Pancreas (tissue), 10 donors: ENCODE results near the gene CASP8. TPM values are rescaled to one million over a fixed set of nuclear protein-coding genes. Genes with fewer than 3 reads are reported as not detected.

ENCODE experiments used
- ATAC-seq, 4 donors: fragments of 200-7000 bp; cut with Tn5 transposase; one replicate each; pipeline versions ENCODE4 v1.8.0 to v1.9.1; 2020; ENCODE audit warnings: mild to moderate bottlenecking in 4 of 4, moderate library complexity in 4 of 4
- DNase-seq, 6 donors: peaks; one replicate each; pipeline ENCODE4 v3.0.0-alpha.2; 2020
- FAIRE-seq: peaks from 2 replicates; lab custom pipeline; 2012; peaks lifted over from hg19 to GRCh38; lab: Jason Lieb, UNC
- H3K27ac ChIP-seq, 4 donors: fragments of 200-600 bp; sonication (generic); 1 replicate in 3 of 4; 2 replicates in 1 of 4; pipeline versions ENCODE4 v1.5.0 to v1.8.0; 2020
- H3K27me3 ChIP-seq, 4 donors: fragments of 200-600 bp; one replicate each; pipeline ENCODE4 v1.8.0; 2021
- H3K36me3 ChIP-seq, 3 donors: fragments of 200-600 bp; sonication (generic) in 1 of 3; one replicate each; pipeline versions ENCODE4 v1.5.0 to v1.8.0; 2020 to 2021
- H3K4me1 ChIP-seq, 3 donors: fragments of 200-600 bp; one replicate each; pipeline ENCODE4 v1.8.0; 2021
- H3K4me3 ChIP-seq, 4 donors: fragments of 200-600 bp; sonication (generic) in 2 of 4; one replicate each; pipeline versions ENCODE4 v1.5.0 to v1.8.0; 2020 to 2021
- H3K9me3 ChIP-seq, 4 donors: fragments of 200-600 bp; one replicate each; pipeline ENCODE4 v1.8.0; 2021
- CTCF ChIP-seq, 4 donors: fragments of 200-600 bp; sonication (generic) in 3 of 4; IDR thresholded peaks; one replicate each; pipeline versions ENCODE4 v1.5.0 to v1.8.0; 2021; ENCODE audit warnings: antibody characterized with exemption in 4 of 4
- WGBS, 2 donors: extraction: QIAGEN DNeasy Blood & Tissue Kit; methylation state at CpG; one replicate each; pipeline ENCODE4 v1.1.7; 2013; 5-methylcytosine and 5-hydroxymethylcytosine counted together
- intact Hi-C, 3 donors: fragments of 100-400 bp; cut with DNase I; formaldehyde crosslinking; loops; one replicate each; pipeline versions ENCODE4 v1.11.1 to v1.14.2; 2022
- polyA plus RNA-seq, 2 donors: library from polyadenylated mRNA; stranded (reverse); fragments of 200-250 nt; gene quantifications; one replicate each; pipeline ENCODE4 v1.2.3, GENCODE V29; 2013
- total RNA-seq, 6 donors: library from RNA; stranded (reverse); fragmentation: NEBNext Ultra II Directional in 4 of 6; extraction: Animal tissue kit (Norgen Biotek cat#: 25700) in 4 of 6; gene quantifications; one replicate each; pipeline versions ENCODE4 v1.2.1 to v1.2.4, GENCODE V29; 2021 to 2023
- donor health status: healthy with polysubstance abuse.
- donor health status: DM: no; HTN: no; CAD: no; lungs with moderate emphysema.
- donor health status: DM: no; HTN: no; CAD: no.
- donor health status: control.
- donor health status: control.
- donor health status: Bipolar disorder and iron deficiency.
- donor health status: DM: yes; HTN: yes; CAD: no.
- donor health status: DM: no; HTN: no; CAD: no.
- donor health status: DM: no; HTN: no; CAD: no.
- donor health status: DM: yes; HTN: yes; CAD: no.

The CASP8 gene
- total and polyA plus RNA-seq, 8 donors: 4.5 to 13.5 (median 8.1) TPM

GRCh38 chr2:201273330-201273983, 13.1 kb downstream of the CASP8 start:
- Histone ChIP-seq H3K9me3 (no peaks in the 10 kb centered on the region), H3K27me3 (no peaks in the 10 kb centered on the region), H3K36me3 (peaks cover 0 to 21% (median 8%) of the 10 kb centered on the region in 3 donors), H3K4me1 (no peaks in the 10 kb centered on the region), H3K4me3 (no peak overlapping the region), H3K27ac (no peak overlapping the region)
- FAIRE-seq (no peak), ATAC-seq (no peak), DNase-seq (no peak)
- no peak for TF ChIP-seq CTCF (IDR thresholded peaks at IDR 0.05)
- 86 to 90% methylated on average over 9 of the region's 9 CpGs for WGBS, 2 donors
- intact Hi-C loops: no loop called here

GRCh38 chr2:201275069-201275468, 14.7 kb downstream of the CASP8 start:
- H3K36me3 ChIP-seq: peaks cover 0 to 21% (median 8%) of the 10 kb centered on the region in 3 donors
- no peaks in the 10 kb centered on the region for H3K9me3 ChIP-seq
- intact Hi-C loops: no loop called here
- no peaks in the 10 kb centered on the region for H3K27me3 ChIP-seq
- no peak for DNase-seq
- FAIRE-seq: no peak
- no peaks in the 10 kb centered on the region for H3K4me1 ChIP-seq
- H3K4me3 ChIP-seq: no peak overlapping the region
- no peak for ATAC-seq
- TF ChIP-seq CTCF (IDR thresholded peaks at IDR 0.05): no peak
- H3K27ac ChIP-seq: no peak overlapping the region
- WGBS, 2 donors: 95 to 96% methylated on average over 2 of the region's 2 CpGs

- Histone ChIP-seq H3K4me3 (no peak overlapping the region), H3K4me1 (no peaks in the 10 kb centered on the region), H3K27ac (no peak overlapping the region), H3K9me3 (no peaks in the 10 kb centered on the region), H3K27me3 (no peaks in the 10 kb centered on the region), H3K36me3 (peaks cover 0 to 21% (median 8%) of the 10 kb centered on the region in 3 donors)
- FAIRE-seq (no peak), ATAC-seq (no peak), DNase-seq (no peak)
- WGBS, 2 donors: 84 to 86% methylated on average over 5 of the region's 5 CpGs
- no peak for TF ChIP-seq CTCF (IDR thresholded peaks at IDR 0.05)
- intact Hi-C loops: no loop called here
Measured at GRCh38 chr2:201275990-201276389, 15.7 kb downstream of the CASP8 start.

GRCh38 chr2:201276511-201276910, 16.2 kb downstream of the CASP8 start:
- Histone ChIP-seq H3K4me1 (no peaks in the 10 kb centered on the region), H3K36me3 (peaks cover 0 to 21% (median 8%) of the 10 kb centered on the region in 3 donors), H3K4me3 (no peak overlapping the region), H3K9me3 (no peaks in the 10 kb centered on the region), H3K27me3 (no peaks in the 10 kb centered on the region), H3K27ac (no peak overlapping the region)
- TF ChIP-seq CTCF (IDR thresholded peaks at IDR 0.05): no peak
- 85 to 92% methylated on average over 6 of the region's 6 CpGs for WGBS, 2 donors
- intact Hi-C loops: no loop called here
- DNase-seq: no peak
- no peak for ATAC-seq
- FAIRE-seq: no peak

- Histone ChIP-seq H3K4me3 (no peak overlapping the region), H3K36me3 (peaks cover 0 to 8% (median 8%) of the 10 kb centered on the region in 3 donors), H3K27me3 (no peaks in the 10 kb centered on the region), H3K27ac (no peak overlapping the region), H3K9me3 (no peaks in the 10 kb centered on the region), H3K4me1 (no peaks in the 10 kb centered on the region)
- TF ChIP-seq CTCF (IDR thresholded peaks at IDR 0.05): no peak
- ATAC-seq (no peak), FAIRE-seq (no peak), DNase-seq (no peak)
- 94 to 95% methylated on average over 1 of the region's 1 CpG for WGBS, 2 donors
- intact Hi-C loops: no loop called here
Measured at GRCh38 chr2:201279079-201279478, 18.7 kb downstream of the CASP8 start.
